ENCODE measurements around the gene PARP3. TPM values are rescaled to one million over a fixed set of nuclear protein-coding genes. Genes with fewer than 3 reads are reported as not detected.

PARP3 gene
- total RNA-seq, 2 donors from 2014 or later, result 8.9 to 11.4 TPM

- H3K36me3 Mint-ChIP-seq (ENCODE audit: low read depth), result peaks cover 5% of the 10 kb centered on the region
- H3K27ac Mint-ChIP-seq, result peak overlapping the region; percentile 24
- DNase-seq, result no peak
- peaks cover 39% of the 10 kb centered on the region for H3K4me1 Mint-ChIP-seq
- H3K27me3 Mint-ChIP-seq, result no peaks in the 10 kb centered on the region
- H3K4me3 Mint-ChIP-seq, result no peak overlapping the region
- ATAC-seq, result no peak
- no peaks in the 10 kb centered on the region for H3K9me3 ChIP-seq (ENCODE audit: control insufficient read depth, low read length, poor library complexity, severe bottlenecking)
Measured at GRCh38 chr3:51969841-51970240, 27.7 kb downstream of the PARP3 start.

GRCh38 chr3:51970606-51971300, 28.6 kb downstream of the PARP3 start:
- no peaks in the 10 kb centered on the region for H3K27me3 Mint-ChIP-seq
- H3K4me1 Mint-ChIP-seq, result peaks cover 36% of the 10 kb centered on the region
- H3K4me3 Mint-ChIP-seq, result no peak overlapping the region
- ATAC-seq (no peak), DNase-seq (no peak)
- peak overlapping the region; percentile 9 for H3K27ac Mint-ChIP-seq
- no peaks in the 10 kb centered on the region for H3K9me3 ChIP-seq (ENCODE audit: control insufficient read depth, low read length, poor library complexity, severe bottlenecking)
- H3K36me3 Mint-ChIP-seq (ENCODE audit: low read depth), result peaks cover 6% of the 10 kb centered on the region

- peaks cover 6% of the 10 kb centered on the region for H3K36me3 Mint-ChIP-seq (ENCODE audit: low read depth)
- no peaks in the 10 kb centered on the region for H3K27me3 Mint-ChIP-seq
- peaks cover 34% of the 10 kb centered on the region for H3K4me1 Mint-ChIP-seq
- ATAC-seq (no peak), DNase-seq (no peak)
- H3K4me3 Mint-ChIP-seq, result no peak overlapping the region
- H3K9me3 ChIP-seq (ENCODE audit: control insufficient read depth, low read length, poor library complexity, severe bottlenecking), result no peaks in the 10 kb centered on the region
- no peak overlapping the region for H3K27ac Mint-ChIP-seq
Measured at GRCh38 chr3:51971350-51971749, 29.2 kb downstream of the PARP3 start.

DNA sequence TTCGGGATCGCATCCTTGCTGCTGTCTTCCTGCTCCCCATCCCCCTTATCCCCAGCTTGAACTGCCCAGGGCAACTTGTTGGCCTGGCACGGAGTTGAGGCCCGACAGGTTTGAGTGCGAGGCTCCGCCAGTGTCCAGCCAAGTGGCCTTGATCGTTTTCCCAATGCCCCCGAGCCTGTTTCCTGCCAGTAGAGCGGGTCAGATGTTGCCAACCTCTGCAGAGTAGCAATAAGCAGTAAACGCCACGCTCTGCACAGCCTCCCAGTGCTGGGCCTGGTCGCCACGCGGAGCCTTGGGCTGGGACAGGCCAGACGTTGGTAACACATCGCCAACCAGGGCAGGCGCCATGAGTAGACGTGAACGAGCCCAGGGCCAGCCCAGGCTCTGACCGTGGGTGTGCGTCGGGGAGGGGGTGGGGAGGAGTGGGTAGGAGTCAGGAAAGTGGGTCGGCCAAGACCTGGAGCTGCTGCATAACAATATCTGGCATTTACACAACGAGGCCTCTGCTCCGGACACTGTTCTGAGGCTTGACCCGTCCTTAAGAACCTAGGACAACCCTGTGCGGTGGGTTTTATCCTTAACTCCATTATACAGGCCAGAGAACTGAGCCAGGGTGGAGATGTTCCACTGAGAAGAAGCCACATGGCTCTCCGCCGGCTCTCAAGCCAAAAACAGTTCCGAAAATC, 32.3 kb downstream of the PARP3 start:
- DNase-seq, result no peak
- Mint-ChIP-seq H3K27me3 (no peaks in the 10 kb centered on the region), H3K36me3 (ENCODE audit: low read depth) (peaks cover 3% of the 10 kb centered on the region), H3K4me3 (peak overlapping the region; percentile 100), H3K27ac (peak overlapping the region; percentile 96), H3K4me1 (peaks cover 30% of the 10 kb centered on the region)
- ATAC-seq, result peak; percentile 11
- no peaks in the 10 kb centered on the region for H3K9me3 ChIP-seq (ENCODE audit: control insufficient read depth, low read length, poor library complexity, severe bottlenecking)

DNA sequence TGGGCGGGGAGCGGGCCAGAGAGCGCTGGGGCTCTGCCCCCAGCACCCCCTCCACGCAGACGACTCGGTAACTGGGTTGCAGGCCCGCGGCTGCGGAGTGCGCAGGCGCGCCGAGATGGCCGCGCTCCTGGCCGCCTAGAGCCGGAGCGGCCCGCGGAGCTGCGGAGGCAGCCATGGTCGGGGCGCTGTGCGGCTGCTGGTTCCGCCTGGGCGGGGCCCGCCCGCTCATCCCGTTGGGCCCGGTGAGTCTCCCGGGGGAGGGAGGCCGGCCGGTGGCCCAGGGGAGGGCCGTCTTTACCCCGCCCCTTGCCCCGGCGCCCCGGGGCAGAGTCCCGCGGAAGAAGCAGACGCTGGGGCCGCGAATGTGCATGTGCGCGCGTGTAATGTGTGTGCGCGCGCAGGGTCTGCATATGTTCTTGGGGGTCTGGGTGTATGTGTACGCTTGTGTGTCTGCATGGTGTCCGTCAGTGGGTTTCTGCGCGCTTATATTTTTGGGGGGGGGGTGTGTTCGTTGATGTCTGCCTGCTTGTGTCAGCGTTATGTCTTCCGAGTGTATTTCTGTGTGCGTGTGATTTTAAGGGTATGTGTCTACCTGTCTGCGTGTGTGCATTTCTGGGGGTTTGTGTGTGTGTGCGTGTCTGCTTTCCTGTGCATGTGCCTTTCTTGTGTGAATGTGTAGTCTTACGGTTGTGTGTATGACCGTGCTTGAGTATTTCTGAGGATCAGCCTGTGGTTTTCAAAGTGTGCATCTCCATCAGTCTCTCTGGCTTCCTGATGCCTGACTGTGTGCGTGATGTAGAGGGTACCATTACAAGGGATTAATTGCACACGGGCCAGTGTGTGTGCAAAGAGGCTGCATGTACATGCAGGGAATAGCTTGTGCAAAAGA, 33.0 kb downstream of the PARP3 start, which contains the start of gene ABHD14A:
TSS of gene ABHD14A (plus strand) at position 102 of the 889 bp plus-strand sequence. CDS start at position 174, 72 bp downstream.
- peaks cover 30% of the 10 kb centered on the region for H3K4me1 Mint-ChIP-seq
- ATAC-seq, result peak; percentile 76
- H3K9me3 ChIP-seq (ENCODE audit: control insufficient read depth, low read length, poor library complexity, severe bottlenecking), result no peaks in the 10 kb centered on the region
- peak within 1 kb of the TSS; percentile 96 for H3K27ac Mint-ChIP-seq
- peak within 1 kb of the TSS; percentile 100 for H3K4me3 Mint-ChIP-seq
- H3K36me3 Mint-ChIP-seq (ENCODE audit: low read depth), result peaks cover 3% of the 10 kb centered on the region
- DNase-seq, result peak; percentile 60 to 79 (median 77)
- H3K27me3 Mint-ChIP-seq, result no peaks in the 10 kb centered on the region

DNA sequence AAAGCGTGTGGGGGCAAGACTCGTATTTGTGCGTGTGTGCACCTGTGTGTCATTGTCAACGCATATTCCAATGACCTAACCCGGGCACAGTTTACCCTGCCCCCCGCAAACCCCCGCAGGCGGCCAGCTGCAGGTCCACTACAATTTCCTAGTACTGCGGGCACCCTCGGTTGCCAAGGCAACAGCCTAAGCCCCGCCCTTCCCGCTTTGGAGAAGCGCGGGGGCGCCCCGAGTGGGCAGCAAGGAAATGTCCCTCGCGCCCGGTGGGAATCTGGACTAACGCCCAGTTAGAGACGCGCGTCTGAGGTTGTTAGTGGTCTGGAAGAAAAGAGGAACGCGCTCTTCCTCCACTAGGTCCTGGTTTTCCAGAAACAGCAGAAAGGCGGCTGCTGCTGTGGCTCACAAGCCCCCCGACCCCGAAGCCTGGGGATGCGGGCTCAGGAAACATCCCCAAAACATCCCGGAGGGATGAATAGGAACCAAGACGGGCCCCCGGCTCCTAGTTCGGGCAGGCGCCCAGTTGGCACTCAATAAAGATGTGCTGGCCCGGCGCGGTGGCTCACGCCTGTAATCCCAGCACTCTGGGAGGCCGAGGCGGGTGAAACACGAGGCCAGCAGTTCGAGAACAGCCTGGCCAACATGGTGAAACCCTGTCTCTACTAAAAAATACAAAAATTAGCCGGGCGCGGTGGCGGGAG, 33.8 kb downstream of the PARP3 start:
- Mint-ChIP-seq H3K4me1 (peaks cover 30% of the 10 kb centered on the region), H3K27me3 (no peaks in the 10 kb centered on the region), H3K36me3 (ENCODE audit: low read depth) (peaks cover 3% of the 10 kb centered on the region), H3K27ac (peak overlapping the region; percentile 96), H3K4me3 (peak overlapping the region; percentile 100)
- H3K9me3 ChIP-seq (ENCODE audit: control insufficient read depth, low read length, poor library complexity, severe bottlenecking), result no peaks in the 10 kb centered on the region
- no peak for ATAC-seq
- DNase-seq, result no peak

DNA sequence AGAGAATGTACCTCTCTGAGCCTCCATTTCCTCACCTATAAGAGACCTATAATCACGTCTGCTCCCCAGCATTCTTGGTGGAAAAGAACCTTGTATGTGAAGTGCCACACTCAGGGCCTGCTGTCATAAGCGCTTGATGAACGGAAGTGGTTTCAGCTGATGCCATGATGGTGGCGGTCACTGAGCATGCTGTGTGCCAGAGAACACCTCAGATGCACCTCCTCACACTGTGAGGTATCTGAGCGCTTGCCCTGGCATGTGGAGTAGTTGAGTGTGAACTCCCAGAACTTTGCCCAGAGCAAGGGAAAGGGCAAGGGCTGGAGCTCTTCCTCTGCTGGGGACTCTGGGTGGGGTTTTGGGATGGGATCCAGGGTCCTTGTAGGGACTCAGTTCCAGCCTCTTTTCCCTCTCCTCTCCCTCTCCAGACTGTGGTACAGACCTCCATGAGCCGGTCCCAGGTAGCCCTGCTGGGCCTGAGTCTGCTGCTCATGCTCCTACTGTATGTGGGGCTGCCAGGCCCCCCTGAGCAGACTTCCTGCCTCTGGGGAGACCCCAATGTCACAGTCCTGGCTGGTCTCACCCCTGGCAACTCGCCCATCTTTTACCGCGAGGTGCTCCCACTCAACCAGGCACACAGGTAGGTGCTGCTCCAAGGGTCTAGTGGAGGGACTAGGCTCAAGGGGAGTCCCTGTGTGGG, 35.4 kb downstream of the PARP3 start:
- Mint-ChIP-seq H3K4me1 (peaks cover 32% of the 10 kb centered on the region), H3K36me3 (ENCODE audit: low read depth) (peaks cover 3% of the 10 kb centered on the region), H3K27ac (peak overlapping the region; percentile 66), H3K27me3 (no peaks in the 10 kb centered on the region), H3K4me3 (peak overlapping the region; percentile 41)
- DNase-seq (no peak), ATAC-seq (peak; percentile 48)
- H3K9me3 ChIP-seq (ENCODE audit: control insufficient read depth, low read length, poor library complexity, severe bottlenecking), result no peaks in the 10 kb centered on the region

GRCh38 chr3:51978143-51978502, 36.0 kb downstream of the PARP3 start:
- no peaks in the 10 kb centered on the region for H3K27me3 Mint-ChIP-seq
- H3K9me3 ChIP-seq (ENCODE audit: control insufficient read depth, low read length, poor library complexity, severe bottlenecking), result no peaks in the 10 kb centered on the region
- H3K27ac Mint-ChIP-seq, result no peak overlapping the region
- ATAC-seq (no peak), DNase-seq (no peak)
- peaks cover 36% of the 10 kb centered on the region for H3K4me1 Mint-ChIP-seq
- no peak overlapping the region for H3K4me3 Mint-ChIP-seq
- H3K36me3 Mint-ChIP-seq (ENCODE audit: low read depth), result peaks cover 3% of the 10 kb centered on the region

GRCh38 chr3:51980253-51980652, 38.1 kb downstream of the PARP3 start:
- Mint-ChIP-seq H3K4me3 (no peak overlapping the region), H3K36me3 (ENCODE audit: low read depth) (peaks cover 3% of the 10 kb centered on the region), H3K27me3 (no peaks in the 10 kb centered on the region), H3K4me1 (peaks cover 28% of the 10 kb centered on the region), H3K27ac (no peak overlapping the region)
- ATAC-seq, result no peak
- no peak for DNase-seq
- no peaks in the 10 kb centered on the region for H3K9me3 ChIP-seq (ENCODE audit: control insufficient read depth, low read length, poor library complexity, severe bottlenecking)

DNA sequence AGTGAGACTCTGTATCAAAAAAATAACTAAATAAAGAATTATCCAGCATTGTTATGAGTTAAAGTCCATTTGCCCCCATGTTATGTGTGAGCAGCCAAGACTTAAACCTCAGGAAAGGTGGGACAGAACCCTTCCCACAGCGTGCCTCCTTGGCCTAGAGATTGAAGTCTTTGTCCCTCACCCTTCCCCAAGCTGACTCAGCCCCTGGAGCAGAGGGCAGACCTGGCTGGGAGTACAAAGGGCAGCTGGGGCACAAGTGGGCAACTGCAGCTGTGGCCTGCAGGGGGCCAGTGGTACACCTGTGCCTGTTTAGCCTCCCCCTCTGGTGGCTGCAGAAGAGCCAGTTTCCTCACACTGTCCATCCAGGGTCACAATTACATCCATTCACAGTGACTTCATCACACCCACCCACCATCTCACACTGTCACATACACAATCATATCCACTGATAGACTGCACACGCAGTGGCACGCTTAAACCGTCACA, 40.2 kb downstream of the PARP3 start:
- DNase-seq, result no peak
- ATAC-seq, result peak; percentile 48
- H3K36me3 Mint-ChIP-seq (ENCODE audit: low read depth), result no peaks in the 10 kb centered on the region
- H3K27me3 Mint-ChIP-seq, result no peaks in the 10 kb centered on the region
- no peaks in the 10 kb centered on the region for H3K9me3 ChIP-seq (ENCODE audit: control insufficient read depth, low read length, poor library complexity, severe bottlenecking)
- peak overlapping the region; percentile 78 for H3K27ac Mint-ChIP-seq
- peak overlapping the region; percentile 97 for H3K4me3 Mint-ChIP-seq
- peaks cover 18% of the 10 kb centered on the region for H3K4me1 Mint-ChIP-seq

GRCh38 chr3:51982838-51983577, 40.8 kb downstream of the PARP3 start, which contains the start of gene ACY1:
Gene ACY1 (plus strand): TSS chr3:51983535. CDS start chr3:51984065, 530 bp downstream.
- peak; percentile 36 to 73 (median 64) for DNase-seq
- no peaks in the 10 kb centered on the region for H3K9me3 ChIP-seq (ENCODE audit: control insufficient read depth, low read length, poor library complexity, severe bottlenecking)
- Mint-ChIP-seq H3K36me3 (ENCODE audit: low read depth) (no peaks in the 10 kb centered on the region), H3K4me3 (peak within 1 kb of the TSS; percentile 97), H3K27me3 (no peaks in the 10 kb centered on the region), H3K27ac (peak within 1 kb of the TSS; percentile 78), H3K4me1 (peaks cover 17% of the 10 kb centered on the region)
- peak; percentile 86 for ATAC-seq
